Tibial nerve (tissue), 4 donors: ENCODE results near the gene TRAPPC4. TPM values are rescaled to one million over a fixed set of nuclear protein-coding genes. Genes with fewer than 3 reads are reported as not detected.
"Not testable (repeated sequence)": the region's sequence is repeated elsewhere in the genome, so short reads cannot be mapped to it uniquely, and the experiment has no call there.

Experiments used
- DNase-seq, 2 donors: peaks; one replicate each; pipeline ENCODE4 v3.0.0-alpha.2; 2019; ENCODE audit warnings: low spot score in 2 of 2
- H3K27ac ChIP-seq, 4 donors: fragments of 200-600 bp; sonication (generic) in 3 of 4; one replicate each; pipeline ENCODE4 v1.5.1; 2017 to 2019; ENCODE audit warnings: mild to moderate bottlenecking in 1 of 4
- H3K27me3 ChIP-seq, 2 donors: fragments of 200-600 bp; sonication (generic) in 1 of 2; one replicate each; pipeline versions ENCODE4 v1.5.1 to v1.6.0; 2017 to 2019
- H3K36me3 ChIP-seq, 3 donors: fragments of 200-600 bp; sonication (generic); one replicate each; pipeline ENCODE4 v1.5.1; 2018 to 2019
- H3K4me1 ChIP-seq, 4 donors: fragments of 200-600 bp; sonication (generic) in 3 of 4; one replicate each; pipeline ENCODE4 v1.5.1; 2017 to 2019
- H3K4me3 ChIP-seq, 4 donors: fragments of 200-600 bp; sonication (generic) in 3 of 4; one replicate each; pipeline ENCODE4 v1.5.1; 2017 to 2019; ENCODE audit warnings: mild to moderate bottlenecking in 1 of 4, moderate library complexity in 1 of 4
- H3K9me3 ChIP-seq, 4 donors: fragments of 200-600 bp; sonication (generic) in 3 of 4; one replicate each; pipeline ENCODE4 v1.5.1; 2017 to 2019
- EP300 ChIP-seq, 2 donors: sonication (generic); formaldehyde crosslinking; IDR thresholded peaks; one replicate each; pipeline ENCODE4 v1.6.1; 2017; ENCODE audit warnings: antibody characterized with exemption in 2 of 2, mild to moderate bottlenecking in 1 of 2
- POLR2A ChIP-seq, 2 donors: fragments of 450-650 bp; IDR thresholded peaks; one replicate each; pipeline ENCODE4 v1.6.1; 2017; ENCODE audit warnings: antibody characterized with exemption in 2 of 2, mild to moderate bottlenecking in 2 of 2, moderate library complexity in 2 of 2
- WGBS, 2 donors: methylation state at CpG; one replicate each; pipeline ENCODE4 v1.1.5; 2018; 5-methylcytosine and 5-hydroxymethylcytosine counted together
- total RNA-seq, 4 donors: library from RNA; depleted of rRNA; stranded (reverse); fragments of >200 nt; gene quantifications; one replicate each; pipeline ENCODE4 v1.1.0, GENCODE V29; 2016
- TF ChIP-seq, protein P1 (sequence below), 5 experiments: fragments of 200-600 bp in 3 of 5; fragments of 450-650 bp in 2 of 5; sonication (generic) in 3 of 5; IDR thresholded peaks; one replicate each; pipeline ENCODE4 v1.5.1; 2016 to 2019; ENCODE audit warnings: antibody characterized with exemption in 5 of 5, mild to moderate bottlenecking in 3 of 5, moderate library complexity in 2 of 5

Gene TRAPPC4
- total RNA-seq, 4 donors from 2014 or later: 64.7 to 92.0 (median 81.8) TPM

GRCh38 chr11:118975771-118976709 is 42.5 kb upstream of the TRAPPC4 start:
- WGBS, 2 donors: 75 to 83% methylated on average over 15 of the region's 15 CpGs
- Histone ChIP-seq H3K27me3 (peaks cover 0 to 25% of the 10 kb centered on the region in 2 donors), H3K4me1 (peaks cover 0 to 17% (median 5%) of the 10 kb centered on the region in 4 donors), H3K36me3 (no peaks in the 10 kb centered on the region), H3K4me3 (no peak overlapping the region), H3K9me3 (no peaks in the 10 kb centered on the region), H3K27ac (no peak overlapping the region)
- TF ChIP-seq POLR2A (IDR thresholded peaks at IDR 0.05): no peak
- peak in 1 of 2 donors; percentile 10 for TF ChIP-seq EP300 (IDR thresholded peaks at IDR 0.05)
- TF ChIP-seq, protein P1, sequence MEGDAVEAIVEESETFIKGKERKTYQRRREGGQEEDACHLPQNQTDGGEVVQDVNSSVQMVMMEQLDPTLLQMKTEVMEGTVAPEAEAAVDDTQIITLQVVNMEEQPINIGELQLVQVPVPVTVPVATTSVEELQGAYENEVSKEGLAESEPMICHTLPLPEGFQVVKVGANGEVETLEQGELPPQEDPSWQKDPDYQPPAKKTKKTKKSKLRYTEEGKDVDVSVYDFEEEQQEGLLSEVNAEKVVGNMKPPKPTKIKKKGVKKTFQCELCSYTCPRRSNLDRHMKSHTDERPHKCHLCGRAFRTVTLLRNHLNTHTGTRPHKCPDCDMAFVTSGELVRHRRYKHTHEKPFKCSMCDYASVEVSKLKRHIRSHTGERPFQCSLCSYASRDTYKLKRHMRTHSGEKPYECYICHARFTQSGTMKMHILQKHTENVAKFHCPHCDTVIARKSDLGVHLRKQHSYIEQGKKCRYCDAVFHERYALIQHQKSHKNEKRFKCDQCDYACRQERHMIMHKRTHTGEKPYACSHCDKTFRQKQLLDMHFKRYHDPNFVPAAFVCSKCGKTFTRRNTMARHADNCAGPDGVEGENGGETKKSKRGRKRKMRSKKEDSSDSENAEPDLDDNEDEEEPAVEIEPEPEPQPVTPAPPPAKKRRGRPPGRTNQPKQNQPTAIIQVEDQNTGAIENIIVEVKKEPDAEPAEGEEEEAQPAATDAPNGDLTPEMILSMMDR (IDR thresholded peaks at IDR 0.05): no peak
- no peak for DNase-seq

DNA sequence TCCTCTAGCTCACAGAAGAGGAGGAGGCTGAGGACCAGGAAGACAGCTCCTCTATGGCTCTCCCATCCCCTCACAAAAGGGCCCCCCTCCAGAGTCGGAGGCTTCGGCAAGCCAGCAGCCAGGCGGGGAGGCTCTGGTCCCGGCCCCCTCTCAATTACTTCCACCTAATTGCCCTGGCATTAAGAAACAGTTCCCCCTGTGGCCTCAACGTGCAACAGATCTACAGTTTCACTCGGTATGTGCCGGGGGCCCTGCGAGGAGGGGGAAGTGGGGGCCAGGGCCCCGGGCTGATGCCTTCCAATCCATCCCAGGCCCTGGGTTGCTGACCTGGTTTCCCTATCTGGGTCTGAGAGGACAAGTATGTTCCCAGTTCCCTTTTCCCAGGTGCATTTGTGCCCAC is 39.1 kb upstream of the TRAPPC4 start:
- Histone ChIP-seq H3K4me1 (peaks cover 0 to 17% (median 5%) of the 10 kb centered on the region in 4 donors), H3K36me3 (no peaks in the 10 kb centered on the region), H3K27ac (no peak overlapping the region), H3K27me3 (peaks cover 0 to 14% of the 10 kb centered on the region in 2 donors), H3K9me3 (no peaks in the 10 kb centered on the region), H3K4me3 (no peak overlapping the region)
- TF ChIP-seq POLR2A (IDR thresholded peaks at IDR 0.05) (no peak), EP300 (IDR thresholded peaks at IDR 0.05) (no peak)
- TF ChIP-seq, protein P1 (IDR thresholded peaks at IDR 0.05): no peak
- DNase-seq: no peak
- WGBS, 2 donors: 39 to 51% methylated on average over 9 of the region's 9 CpGs

GRCh38 chr11:118980191-118980881 is 38.2 kb upstream of the TRAPPC4 start:
- peak in 1 of 2 donors; percentile 23 for DNase-seq
- no peak for TF ChIP-seq EP300 (IDR thresholded peaks at IDR 0.05)
- peak in 1 of 2 donors; percentile 12 for TF ChIP-seq POLR2A (IDR thresholded peaks at IDR 0.05)
- TF ChIP-seq, protein P1 (IDR thresholded peaks at IDR 0.05): no peak
- peaks cover 0 to 12% of the 10 kb centered on the region in 2 donors for H3K27me3 ChIP-seq
- no peak overlapping the region for H3K27ac ChIP-seq
- H3K4me3 ChIP-seq: peak overlapping the region in 2 of 4 donors; percentile 16 to 34
- H3K9me3 ChIP-seq: no peaks in the 10 kb centered on the region
- no peaks in the 10 kb centered on the region for H3K36me3 ChIP-seq
- WGBS, 2 donors: 20 to 21% methylated on average over 20 to 21 of the region's 21 CpGs
- H3K4me1 ChIP-seq: peaks cover 0 to 17% (median 5%) of the 10 kb centered on the region in 4 donors

DNA sequence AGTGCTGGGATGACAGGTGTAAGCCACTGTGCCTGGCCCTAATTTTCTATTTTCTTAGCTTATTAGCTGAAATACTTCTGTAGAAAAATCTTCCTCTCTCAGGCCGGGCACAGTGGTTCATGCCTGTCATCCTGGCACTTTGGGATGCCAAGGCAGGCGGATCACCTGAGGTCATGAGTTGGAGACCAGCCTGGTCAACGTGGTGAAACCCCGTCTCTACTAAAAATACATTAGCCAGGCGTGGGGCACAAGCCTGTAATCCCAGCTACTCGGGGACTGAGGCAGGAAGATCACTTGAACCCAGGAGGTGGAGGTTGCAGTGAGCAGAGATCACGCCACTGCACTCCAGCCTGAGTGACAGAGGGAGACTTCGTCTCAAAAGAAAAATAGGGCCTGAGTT is 34.2 kb upstream of the TRAPPC4 start:
- H3K36me3 ChIP-seq, DNase-seq, H3K9me3 ChIP-seq, H3K4me3 ChIP-seq, H3K27ac ChIP-seq, H3K27me3 ChIP-seq: not testable (repeated sequence)
- H3K4me1 ChIP-seq: peaks cover 0 to 17% (median 5%) of the 10 kb centered on the region in 4 donors
- WGBS, 2 donors: 69 to 74% methylated on average over 7 to 8 of the region's 8 CpGs

- Histone ChIP-seq H3K4me3 (no peak overlapping the region), H3K27me3 (no peaks in the 10 kb centered on the region), H3K27ac (no peak overlapping the region), H3K4me1 (peaks cover 0 to 12% (median 3%) of the 10 kb centered on the region in 4 donors), H3K36me3 (no peaks in the 10 kb centered on the region), H3K9me3 (no peaks in the 10 kb centered on the region)
- TF ChIP-seq, protein P1 (IDR thresholded peaks at IDR 0.05): no peak
- no peak for TF ChIP-seq POLR2A (IDR thresholded peaks at IDR 0.05)
- TF ChIP-seq EP300 (IDR thresholded peaks at IDR 0.05): no peak
- no peak for DNase-seq
- WGBS, 2 donors: 56 to 70% methylated on average over 2 of the region's 2 CpGs
Observed at GRCh38 chr11:118984825-118985224, 33.7 kb upstream of the TRAPPC4 start.
